Spleen (tissue), 7 donors: ENCODE data around the gene GMPPB.

Experiments used
- POLR2A ChIP-seq, 3 donors: fragments of 450-650 bp; IDR thresholded peaks; one replicate each; pipeline ENCODE4 v1.5.1; 2017; ENCODE audit warnings: antibody characterized with exemption in 3 of 3, mild to moderate bottlenecking in 1 of 3
- POLR2AphosphoS5 ChIP-seq, 3 donors: sonication (generic); formaldehyde crosslinking; IDR thresholded peaks; one replicate each; pipeline ENCODE4 v1.5.1; 2017; ENCODE audit warnings: antibody characterized with exemption in 3 of 3
- TF ChIP-seq, protein P1 (sequence below), 11 experiments: fragments of 200-600 bp in 7 of 11; fragments of 450-650 bp in 4 of 11; sonication (generic) in 4 of 11; IDR thresholded peaks in 8 of 11; conservative IDR thresholded peaks in 3 of 11; 1 replicate in 7 of 11; 2 replicates in 4 of 11; pipeline versions ENCODE4 v1.4.0 to v1.8.0; 2016 to 2021; ENCODE audit warnings: antibody characterized with exemption in 11 of 11, inconsistent platforms in 4 of 11, mild to moderate bottlenecking in 1 of 11
- donor health status: DM: no; HTN: no; CAD: no; lungs with moderate emphysema.
- donor health status: DM: no; HTN: no; CAD: no.
- donor health status: DM: no; HTN: no; CAD: no.

DNA sequence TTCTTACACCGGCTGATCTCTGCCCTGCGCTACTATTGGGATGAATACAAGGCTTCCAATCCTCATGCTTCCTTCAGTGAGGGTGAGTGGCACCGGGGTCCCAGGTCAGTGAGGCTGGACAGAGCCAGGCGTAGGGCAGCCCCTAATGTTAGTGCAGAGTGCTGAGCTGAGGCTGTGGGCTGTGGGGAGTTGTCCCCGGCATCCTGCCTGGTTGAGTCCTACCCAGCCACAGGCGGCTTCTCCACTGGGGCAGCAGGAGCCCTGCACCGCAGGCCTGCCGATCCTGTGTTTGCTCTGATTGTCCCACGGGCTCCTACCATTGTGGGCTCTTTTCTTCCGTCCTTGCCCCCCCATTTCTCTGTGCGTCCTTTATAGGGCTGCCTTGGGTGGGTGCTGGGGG is 21.1 kb downstream of the GMPPB start:
- TF ChIP-seq, protein P1, sequence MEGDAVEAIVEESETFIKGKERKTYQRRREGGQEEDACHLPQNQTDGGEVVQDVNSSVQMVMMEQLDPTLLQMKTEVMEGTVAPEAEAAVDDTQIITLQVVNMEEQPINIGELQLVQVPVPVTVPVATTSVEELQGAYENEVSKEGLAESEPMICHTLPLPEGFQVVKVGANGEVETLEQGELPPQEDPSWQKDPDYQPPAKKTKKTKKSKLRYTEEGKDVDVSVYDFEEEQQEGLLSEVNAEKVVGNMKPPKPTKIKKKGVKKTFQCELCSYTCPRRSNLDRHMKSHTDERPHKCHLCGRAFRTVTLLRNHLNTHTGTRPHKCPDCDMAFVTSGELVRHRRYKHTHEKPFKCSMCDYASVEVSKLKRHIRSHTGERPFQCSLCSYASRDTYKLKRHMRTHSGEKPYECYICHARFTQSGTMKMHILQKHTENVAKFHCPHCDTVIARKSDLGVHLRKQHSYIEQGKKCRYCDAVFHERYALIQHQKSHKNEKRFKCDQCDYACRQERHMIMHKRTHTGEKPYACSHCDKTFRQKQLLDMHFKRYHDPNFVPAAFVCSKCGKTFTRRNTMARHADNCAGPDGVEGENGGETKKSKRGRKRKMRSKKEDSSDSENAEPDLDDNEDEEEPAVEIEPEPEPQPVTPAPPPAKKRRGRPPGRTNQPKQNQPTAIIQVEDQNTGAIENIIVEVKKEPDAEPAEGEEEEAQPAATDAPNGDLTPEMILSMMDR (IDR thresholded peaks at IDR 0.05 in 8 of 11, conservative IDR thresholded peaks at IDR 0.05 in 3 of 11) = no peak
- no peak for TF ChIP-seq POLR2A (IDR thresholded peaks at IDR 0.05)
- TF ChIP-seq POLR2AphosphoS5 (IDR thresholded peaks at IDR 0.05) = no peak
